Heart right ventricle (tissue), 16 donors: ENCODE results near the gene PCBP3. TPM values are rescaled to one million over a fixed set of nuclear protein-coding genes. Genes with fewer than 3 reads are reported as not detected.

ENCODE experiments used
- ATAC-seq, 8 donors: fragments of 200-7000 bp; cut with Tn5 transposase; one replicate each; pipeline ENCODE4 v1.9.1; 2020; ENCODE audit warnings: mild to moderate bottlenecking in 8 of 8, moderate library complexity in 8 of 8, moderate number of reproducible peaks in 1 of 8
- DNase-seq, 2 donors: peaks; one replicate each; pipeline ENCODE4 v3.0.0-alpha.2; 2020
- H3K27ac ChIP-seq, 10 donors: fragments of 200-600 bp; sonication (generic) in 2 of 10; one replicate each; pipeline versions ENCODE4 v1.5.0 to v1.8.0; 2020 to 2022; ENCODE audit warnings: mild to moderate bottlenecking in 3 of 10
- H3K27me3 ChIP-seq, 7 donors: fragments of 200-600 bp; one replicate each; pipeline ENCODE4 v1.8.0; 2021 to 2022; ENCODE audit warnings: mild to moderate bottlenecking in 2 of 7
- H3K36me3 ChIP-seq, 9 donors: fragments of 200-600 bp; sonication (generic) in 1 of 9; one replicate each; pipeline versions ENCODE4 v1.5.0 to v1.8.0; 2020 to 2022; ENCODE audit warnings: mild to moderate bottlenecking in 2 of 9
- H3K4me1 ChIP-seq, 9 donors: fragments of 200-600 bp; sonication (generic) in 1 of 9; one replicate each; pipeline versions ENCODE4 v1.5.0 to v1.8.0; 2020 to 2022; ENCODE audit warnings: mild to moderate bottlenecking in 4 of 9
- H3K4me3 ChIP-seq, 10 donors: fragments of 200-600 bp; sonication (generic) in 2 of 10; one replicate each; pipeline versions ENCODE4 v1.5.0 to v1.8.0; 2020 to 2022; ENCODE audit warnings: mild to moderate bottlenecking in 7 of 10, moderate library complexity in 2 of 10
- H3K9me3 ChIP-seq, 11 donors: fragments of 200-600 bp in 10 of 11; sonication (generic) in 2 of 11; one replicate each; pipeline versions ENCODE4 v1.5.0 to v1.8.0; 2013 to 2022; ENCODE audit warnings: mild to moderate bottlenecking in 2 of 11, control low read depth in 1 of 11, moderate library complexity in 1 of 11
- WGBS, 2 donors: extraction: QIAGEN DNeasy Blood & Tissue Kit; methylation state at CpG; one replicate each; pipeline ENCODE4 v1.1.7; 2013; ENCODE audit warnings: inconsistent platforms in 1 of 2; 5-methylcytosine and 5-hydroxymethylcytosine counted together
- intact Hi-C, 10 donors: fragments of 100-400 bp; cut with DNase I; formaldehyde crosslinking; loops; one replicate each; pipeline versions ENCODE4 v1.11.1 to v1.14.2; 2022
- polyA plus RNA-seq, 2 donors: library from polyadenylated mRNA; stranded (reverse); fragments of 200-250 nt; gene quantifications; one replicate each; pipeline ENCODE4 v1.2.3, GENCODE V29; 2013
- total RNA-seq, 10 donors: library from RNA; stranded (reverse); fragmentation: NEBNext Ultra II Directional in 3 of 10; extraction: Animal tissue kit (Norgen Biotek cat#: 25700) in 3 of 10; gene quantifications; one replicate each; pipeline versions ENCODE4 v1.2.1 to v1.2.4, GENCODE V29; 2021 to 2023
- TF ChIP-seq, protein P1 (sequence below), 9 donors: fragments of 200-600 bp; sonication (generic) in 2 of 9; IDR thresholded peaks; one replicate each; pipeline versions ENCODE4 v1.5.0 to v1.8.0; 2021 to 2022; ENCODE audit warnings: antibody characterized with exemption in 9 of 9, mild to moderate bottlenecking in 5 of 9, moderate library complexity in 1 of 9
- donor health status: Arrhythmogenic right ventricular cardiomyopathy.
- donor health status: ischemic (EF 13 %, LVEDD 7.1; RV severe dilation, severe dysfunction).
- donor health status: healthy with polysubstance abuse.
- donor health status: DM: no; HTN: yes; CAD: no.
- donor health status: DM: no; HTN: no; CAD: no.
- donor health status: ischemic (EF 25% LVEDD 6.9; RV normal size, moderate dysfunction).
- donor health status: ischemic (EF 25% LVEDD 5.7; RV mildly dilated, moderate dysfunction).
- donor health status: healthy.
- donor health status: DM: yes; HTN: yes; CAD: no.
- donor health status: Ischemic cardiomyopathy.
- donor health status: ischemic (EF 35%, LVEDD 5.7; RV mildly dilated, moderate dysfunction).
- donor health status: nonischemic (EF 11% LVEDD 7.7; RV severe dilation, severe dysfunction).
- donor health status: DM: yes; HTN: yes; CAD: no.
- donor health status: PGD.
- donor health status: ischemic (EF 29% LVEDD 5.4; RV normal size, mild dysfunction).
- donor health status: nonischemic (EF 23%, LVEDD 6.1; RV moderate dilation, normal function).

PCBP3 gene
- total and polyA plus RNA-seq, 12 donors = 0.25 to 11.3 (median 1.2) TPM

DNA sequence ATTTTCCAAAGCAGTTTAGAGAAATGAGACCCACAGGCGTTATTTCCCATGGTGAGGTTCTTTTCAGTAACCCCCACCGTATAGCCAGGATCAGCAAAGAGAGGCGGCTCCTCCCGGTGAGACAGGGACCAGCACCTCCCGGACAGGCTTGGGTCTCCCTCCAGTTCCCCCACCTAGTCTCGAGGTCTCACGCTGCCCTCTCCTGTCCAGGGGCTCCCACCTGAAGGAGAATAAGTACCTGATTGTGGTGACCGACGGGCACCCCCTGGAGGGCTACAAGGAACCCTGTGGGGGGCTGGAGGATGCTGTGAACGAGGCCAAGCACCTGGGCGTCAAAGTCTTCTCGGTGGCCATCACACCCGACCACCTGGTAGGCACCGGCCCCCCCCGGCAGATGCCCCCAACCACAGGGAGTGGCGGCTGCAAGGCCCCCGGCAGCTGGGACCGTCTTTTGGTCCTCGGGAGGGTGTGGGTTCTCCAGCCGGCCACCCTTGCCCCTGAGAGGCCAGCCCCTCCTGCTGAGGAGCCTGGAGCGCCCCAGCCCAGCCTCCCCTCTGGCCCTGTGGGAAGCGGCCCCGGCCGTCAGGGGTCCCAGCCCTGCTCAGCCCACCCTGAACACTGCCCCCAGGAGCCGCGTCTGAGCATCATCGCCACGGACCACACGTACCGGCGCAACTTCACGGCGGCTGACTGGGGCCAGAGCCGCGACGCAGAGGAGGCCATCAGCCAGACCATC is 343.0 kb downstream of the PCBP3 start:
- H3K27ac ChIP-seq = peak overlapping the region in 4 of 10 donors; percentile 39 to 87 (median 46)
- peak overlapping the region in 3 of 10 donors; percentile 0 to 78 (median 24) for H3K4me3 ChIP-seq
- H3K36me3 ChIP-seq = peaks cover 0 to 71% (median 49%) of the 10 kb centered on the region in 9 donors
- H3K9me3 ChIP-seq = no peaks in the 10 kb centered on the region
- peak in 1 of 2 donors; percentile 10 for DNase-seq
- peaks cover 0 to 17% (median 0%) of the 10 kb centered on the region in 7 donors for H3K27me3 ChIP-seq
- TF ChIP-seq, protein P1, sequence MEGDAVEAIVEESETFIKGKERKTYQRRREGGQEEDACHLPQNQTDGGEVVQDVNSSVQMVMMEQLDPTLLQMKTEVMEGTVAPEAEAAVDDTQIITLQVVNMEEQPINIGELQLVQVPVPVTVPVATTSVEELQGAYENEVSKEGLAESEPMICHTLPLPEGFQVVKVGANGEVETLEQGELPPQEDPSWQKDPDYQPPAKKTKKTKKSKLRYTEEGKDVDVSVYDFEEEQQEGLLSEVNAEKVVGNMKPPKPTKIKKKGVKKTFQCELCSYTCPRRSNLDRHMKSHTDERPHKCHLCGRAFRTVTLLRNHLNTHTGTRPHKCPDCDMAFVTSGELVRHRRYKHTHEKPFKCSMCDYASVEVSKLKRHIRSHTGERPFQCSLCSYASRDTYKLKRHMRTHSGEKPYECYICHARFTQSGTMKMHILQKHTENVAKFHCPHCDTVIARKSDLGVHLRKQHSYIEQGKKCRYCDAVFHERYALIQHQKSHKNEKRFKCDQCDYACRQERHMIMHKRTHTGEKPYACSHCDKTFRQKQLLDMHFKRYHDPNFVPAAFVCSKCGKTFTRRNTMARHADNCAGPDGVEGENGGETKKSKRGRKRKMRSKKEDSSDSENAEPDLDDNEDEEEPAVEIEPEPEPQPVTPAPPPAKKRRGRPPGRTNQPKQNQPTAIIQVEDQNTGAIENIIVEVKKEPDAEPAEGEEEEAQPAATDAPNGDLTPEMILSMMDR (IDR thresholded peaks at IDR 0.05) = no peak
- intact Hi-C loops = loop anchor here in 1 of 10 donors (10.0 kb wide), 1 partner anchor 58 kb away; no protein-coding TSS in a partner anchor
- WGBS, 2 donors = 91 to 94% methylated on average over 36 of the region's 36 CpGs
- ATAC-seq = no peak
- H3K4me1 ChIP-seq = peaks cover 0 to 50% (median 12%) of the 10 kb centered on the region in 9 donors

DNA sequence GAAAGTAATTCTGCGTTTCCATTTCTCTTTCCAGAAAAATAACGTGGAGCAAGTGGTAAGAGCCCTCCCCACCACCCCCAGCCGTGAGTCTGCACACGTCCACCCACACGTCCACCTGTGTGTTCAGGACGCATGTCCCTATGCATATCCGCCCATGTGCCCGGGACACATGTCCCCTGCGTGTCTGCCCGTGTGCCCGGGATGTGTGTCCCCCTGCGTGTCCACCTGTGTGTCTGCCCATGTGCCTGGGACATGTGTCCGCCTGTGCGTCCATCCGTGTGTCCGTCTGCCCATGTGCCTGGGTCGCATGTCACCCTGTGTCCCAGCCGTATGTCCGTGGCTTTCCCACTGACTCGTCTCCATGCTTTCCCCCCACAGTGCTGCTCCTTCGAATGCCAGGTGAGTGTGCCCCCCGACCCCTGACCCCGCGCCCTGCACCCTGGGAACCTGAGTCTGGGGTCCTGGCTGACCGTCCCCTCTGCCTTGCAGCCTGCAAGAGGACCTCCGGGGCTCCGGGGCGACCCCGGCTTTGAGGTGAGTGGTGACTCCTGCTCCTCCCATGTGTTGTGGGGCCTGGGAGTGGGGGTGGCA is 343.7 kb downstream of the PCBP3 start:
- DNase-seq (peak in 1 of 2 donors; percentile 11), ATAC-seq (no peak)
- peaks cover 0 to 78% (median 50%) of the 10 kb centered on the region in 9 donors for H3K36me3 ChIP-seq
- no peaks in the 10 kb centered on the region for H3K9me3 ChIP-seq
- 94% methylated on average over 29 of the region's 29 CpGs for WGBS, 2 donors
- peaks cover 0 to 57% (median 9%) of the 10 kb centered on the region in 9 donors for H3K4me1 ChIP-seq
- TF ChIP-seq, protein P1 (IDR thresholded peaks at IDR 0.05) = no peak
- H3K4me3 ChIP-seq = no peak overlapping the region
- intact Hi-C loops = loop anchor here in 1 of 10 donors (10.0 kb wide), 1 partner anchor 58 kb away; no protein-coding TSS in a partner anchor
- peaks cover 0 to 11% (median 0%) of the 10 kb centered on the region in 7 donors for H3K27me3 ChIP-seq
- H3K27ac ChIP-seq = peak overlapping the region in 2 of 10 donors; percentile 15 to 87

DNA sequence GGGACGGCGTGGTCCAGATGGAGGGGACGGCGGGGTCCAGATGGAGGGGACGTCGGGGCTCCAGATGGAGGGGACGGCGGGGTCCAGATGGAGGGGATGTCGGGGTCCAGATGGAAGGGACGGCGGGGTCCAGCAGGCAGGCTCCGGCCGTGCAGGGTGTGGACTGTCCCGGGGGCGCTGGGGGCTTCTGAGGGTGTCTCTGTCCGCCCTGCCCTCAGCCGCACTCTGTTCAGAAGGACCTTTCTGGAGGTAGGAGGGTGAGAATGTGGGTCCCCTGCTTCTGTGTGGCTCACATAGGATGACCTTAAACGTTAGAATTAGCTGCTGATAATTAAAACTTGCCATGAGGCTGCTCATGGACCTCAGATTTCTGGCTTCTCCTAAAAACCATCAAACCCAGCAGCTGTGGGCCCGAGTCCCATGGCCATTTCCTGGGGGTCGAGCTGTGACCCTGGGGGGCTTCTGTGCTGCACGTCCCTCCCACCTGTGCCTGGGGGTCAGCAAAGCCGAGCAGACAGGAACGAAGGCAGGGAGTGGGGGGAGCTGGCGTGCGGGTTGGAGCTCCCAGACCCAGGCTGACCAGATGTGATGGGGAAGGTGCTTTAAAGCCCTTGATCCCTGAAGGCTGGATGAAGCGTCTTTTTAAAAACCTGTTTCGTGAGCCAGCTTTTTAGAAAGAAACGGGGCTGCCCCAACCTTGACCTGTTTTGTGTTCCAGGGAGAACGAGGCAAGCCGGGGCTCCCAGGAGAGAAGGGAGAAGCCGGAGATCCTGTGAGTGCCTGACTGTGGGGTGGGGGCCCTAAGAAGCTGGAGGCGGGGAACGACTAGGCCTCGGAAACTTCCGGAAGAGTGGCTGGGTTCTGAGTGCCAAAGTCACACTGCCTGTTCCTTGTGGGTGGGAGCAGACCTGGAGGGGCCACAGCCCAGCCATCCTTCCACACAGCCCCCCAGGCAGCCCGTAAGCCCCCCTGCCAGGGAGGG is 345.1 kb downstream of the PCBP3 start:
- H3K27ac ChIP-seq = peak overlapping the region in 2 of 10 donors; percentile 20 to 27
- TF ChIP-seq, protein P1 (IDR thresholded peaks at IDR 0.05) = no peak
- WGBS, 2 donors = 84 to 90% methylated on average over 33 to 36 of the region's 36 CpGs
- intact Hi-C loops = loop anchor here in 1 of 10 donors (10.0 kb wide), 1 partner anchor 56 kb away; no protein-coding TSS in a partner anchor
- H3K9me3 ChIP-seq = no peaks in the 10 kb centered on the region
- H3K4me1 ChIP-seq = peaks cover 0 to 56% (median 7%) of the 10 kb centered on the region in 9 donors
- peaks cover 0 to 91% (median 60%) of the 10 kb centered on the region in 9 donors for H3K36me3 ChIP-seq
- DNase-seq = no peak
- ATAC-seq = no peak
- H3K27me3 ChIP-seq = no peaks in the 10 kb centered on the region
- no peak overlapping the region for H3K4me3 ChIP-seq
